SH-SY5Y (cell line): Measurements from ENCODE around the gene TM9SF4.

ENCODE experiments used
- GATA2 ChIP-seq: IDR thresholded peaks from 2 replicates; pipeline ENCODE4 v1.6.1; 2011; ENCODE audit warnings: mild to moderate bottlenecking, low read depth, low read length
- GATA3 ChIP-seq: IDR thresholded peaks from 2 replicates; pipeline ENCODE4 v1.6.1; 2011; ENCODE audit warnings: low read depth, mild to moderate bottlenecking, low read length, moderate library complexity

DNA sequence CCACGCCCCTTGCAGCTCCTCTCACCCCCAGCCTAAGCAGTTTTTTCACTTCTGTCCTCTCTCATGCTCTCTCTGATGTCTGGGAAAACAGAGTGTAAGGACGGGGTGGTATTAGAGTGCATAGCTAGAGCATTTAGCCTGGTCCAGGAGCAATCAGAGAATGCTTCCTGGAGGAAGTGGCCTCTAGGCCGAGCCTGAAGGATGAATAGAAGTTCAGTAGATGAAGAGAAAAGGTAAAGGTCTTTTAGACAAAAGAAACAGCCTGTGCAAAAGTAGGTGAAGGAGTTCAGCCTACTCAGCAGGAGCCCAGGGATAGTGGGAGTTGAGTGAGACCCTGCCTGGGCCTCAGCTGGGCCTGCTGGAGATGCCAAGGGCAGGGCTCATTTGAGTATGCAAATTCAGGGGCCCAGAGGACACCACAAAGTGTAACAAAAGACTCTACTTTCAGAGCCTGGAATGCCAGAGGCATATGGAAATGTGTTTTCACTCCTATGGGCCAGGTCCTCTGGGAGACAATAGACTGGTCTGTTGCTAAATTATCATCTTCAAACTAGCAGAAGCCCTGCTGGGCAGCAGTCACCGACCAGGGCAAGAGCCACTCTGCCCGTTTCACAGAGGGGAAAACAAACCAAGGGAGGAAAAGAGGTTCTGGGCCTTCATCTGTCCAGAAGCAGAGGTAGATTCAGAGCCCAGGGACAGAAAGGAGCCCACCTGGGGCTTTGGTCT, 19.7 kb upstream of the TM9SF4 start:
- TF ChIP-seq GATA2 (no peak), GATA3 (no peak)
